Endodermal cell (in vitro differentiated cells): ENCODE data around the gene STRADB. TPM values are rescaled to one million over a fixed set of nuclear protein-coding genes. Genes with fewer than 3 reads are reported as not detected.
A peak's percentile ranks its signal among the peaks of the same experiment; 100 is the strongest.

Experiments used
- DNase-seq: peaks from one replicate; pipeline ENCODE4 v3.0.0-alpha.2; 2017
- H3K27ac ChIP-seq: 2 replicates; pipeline ENCODE4 v1.5.1; 2013; ENCODE audit warnings: mild to moderate bottlenecking, low read depth, low read length, moderate library complexity
- H3K27me3 ChIP-seq: 2 replicates; pipeline ENCODE4 v1.6.1; 2013; ENCODE audit warnings: mild to moderate bottlenecking, low read length, moderate library complexity; ENCODE audit not compliant: insufficient read depth, control insufficient read depth, poor library complexity, severe bottlenecking
- H3K36me3 ChIP-seq: 2 replicates; pipeline ENCODE4 v1.7.0; 2013; ENCODE audit warnings: mild to moderate bottlenecking, low read length, moderate library complexity; ENCODE audit not compliant: control insufficient read depth, insufficient read depth
- H3K4me1 ChIP-seq: one replicate; pipeline ENCODE4 v1.7.0; 2013; ENCODE audit warnings: low read length; ENCODE audit not compliant: control insufficient read depth, insufficient read depth
- H3K4me3 ChIP-seq: 2 replicates; pipeline ENCODE4 v1.5.1; 2013; ENCODE audit warnings: mild to moderate bottlenecking, low read length, moderate library complexity
- H3K9ac ChIP-seq: 2 replicates; pipeline ENCODE4 v1.6.1; 2013; ENCODE audit warnings: mild to moderate bottlenecking, low read length, moderate library complexity; ENCODE audit not compliant: poor library complexity, severe bottlenecking; ENCODE audit errors: extremely low read depth
- H3K9me3 ChIP-seq: 2 replicates; pipeline ENCODE4 v1.6.1; 2013; ENCODE audit warnings: mild to moderate bottlenecking, low read length, moderate library complexity; ENCODE audit not compliant: control insufficient read depth
- H3K27ac Mint-ChIP-seq: 2 replicates; pipeline ENCODE4 v1.8.0; 2020; ENCODE audit warnings: mixed read lengths
- H3K27me3 Mint-ChIP-seq: 2 replicates; pipeline ENCODE4 v1.8.0; 2021; ENCODE audit warnings: mild to moderate bottlenecking, mixed read lengths; ENCODE audit not compliant: insufficient read depth
- H3K36me3 Mint-ChIP-seq: 2 replicates; pipeline ENCODE4 v1.8.0; 2020; ENCODE audit warnings: low read depth, mixed read lengths
- H3K4me1 Mint-ChIP-seq: 2 replicates; pipeline ENCODE4 v1.8.0; 2020; ENCODE audit warnings: mixed read lengths
- H3K4me3 Mint-ChIP-seq: 2 replicates; pipeline ENCODE4 v1.8.0; 2020; ENCODE audit warnings: mild to moderate bottlenecking, moderate library complexity, mixed read lengths
- H3K9me3 Mint-ChIP-seq: 2 replicates; pipeline ENCODE4 v1.8.0; 2020; ENCODE audit warnings: mild to moderate bottlenecking, mixed read lengths
- WGBS, 2 experiments: methylation state at CpG; one replicate each; pipeline versions ENCODE4 v1.1.5 to v1.1.7; 2013; ENCODE audit warnings: missing lambda C conversion rate in 2 of 2, mixed read lengths in 1 of 2; ENCODE audit not compliant: insufficient coverage in 1 of 2, insufficient read length in 1 of 2; 5-methylcytosine and 5-hydroxymethylcytosine counted together
- total RNA-seq, 2 donors: library from RNA; stranded (reverse); fragmentation: NEBNext Ultra II Directional in 1 of 2; extraction: Animal tissue kit (Norgen Biotek cat#: 25700) in 1 of 2; gene quantifications; 2 replicates in 1 of 2; 3 replicates in 1 of 2; pipeline ENCODE4 v1.2.1, GENCODE V29; 2021
- TF ChIP-seq, protein P1 (sequence below): fragments of 200-600 bp; sonication (generic); conservative IDR thresholded peaks from 2 replicates; pipeline ENCODE4 v1.5.0; 2021; ENCODE audit warnings: antibody characterized with exemption, mild to moderate bottlenecking

The STRADB gene
- total RNA-seq, 2 donors from 2014 or later: 39.7 to 50.1 TPM

DNA sequence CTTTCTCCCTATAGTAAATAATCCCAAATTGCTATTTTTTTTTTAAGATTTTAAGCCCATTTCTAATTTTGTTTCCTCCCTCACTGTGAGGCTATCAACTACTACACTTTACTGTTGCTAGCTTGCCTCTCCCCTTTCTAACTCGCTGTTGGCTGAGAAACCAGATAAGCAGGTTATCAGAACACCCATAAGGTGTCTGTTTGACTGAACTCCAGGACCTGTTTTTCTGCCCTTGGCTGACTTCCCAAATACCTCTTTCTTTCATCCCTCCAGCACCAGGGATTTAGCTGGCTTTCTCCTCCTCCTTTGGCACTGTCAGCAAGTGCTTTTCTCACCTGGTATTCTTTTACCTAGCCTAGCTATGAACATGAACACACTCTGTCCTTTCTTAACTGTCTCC is 11.4 kb upstream of the STRADB start:
- H3K27ac ChIP-seq: no peak overlapping the region
- 36 to 40% methylated on average over 1 of the region's 1 CpG for WGBS, 2 experiments
- H3K9ac ChIP-seq: no peak overlapping the region
- peak overlapping the region; percentile 13 for H3K27ac Mint-ChIP-seq
- H3K9me3 Mint-ChIP-seq: no peaks in the 10 kb centered on the region
- H3K4me1 ChIP-seq: peaks cover 3% of the 10 kb centered on the region
- H3K27me3 ChIP-seq: no peaks in the 10 kb centered on the region
- no peaks in the 10 kb centered on the region for H3K36me3 ChIP-seq
- H3K9me3 ChIP-seq: no peaks in the 10 kb centered on the region
- peak overlapping the region; percentile 12 for H3K4me3 ChIP-seq
- H3K36me3 Mint-ChIP-seq: no peaks in the 10 kb centered on the region
- H3K27me3 Mint-ChIP-seq: no peaks in the 10 kb centered on the region
- H3K4me1 Mint-ChIP-seq: peaks cover 16% of the 10 kb centered on the region
- peak overlapping the region; percentile 0 for H3K4me3 Mint-ChIP-seq
- peak; percentile 57 for DNase-seq
- TF ChIP-seq, protein P1, sequence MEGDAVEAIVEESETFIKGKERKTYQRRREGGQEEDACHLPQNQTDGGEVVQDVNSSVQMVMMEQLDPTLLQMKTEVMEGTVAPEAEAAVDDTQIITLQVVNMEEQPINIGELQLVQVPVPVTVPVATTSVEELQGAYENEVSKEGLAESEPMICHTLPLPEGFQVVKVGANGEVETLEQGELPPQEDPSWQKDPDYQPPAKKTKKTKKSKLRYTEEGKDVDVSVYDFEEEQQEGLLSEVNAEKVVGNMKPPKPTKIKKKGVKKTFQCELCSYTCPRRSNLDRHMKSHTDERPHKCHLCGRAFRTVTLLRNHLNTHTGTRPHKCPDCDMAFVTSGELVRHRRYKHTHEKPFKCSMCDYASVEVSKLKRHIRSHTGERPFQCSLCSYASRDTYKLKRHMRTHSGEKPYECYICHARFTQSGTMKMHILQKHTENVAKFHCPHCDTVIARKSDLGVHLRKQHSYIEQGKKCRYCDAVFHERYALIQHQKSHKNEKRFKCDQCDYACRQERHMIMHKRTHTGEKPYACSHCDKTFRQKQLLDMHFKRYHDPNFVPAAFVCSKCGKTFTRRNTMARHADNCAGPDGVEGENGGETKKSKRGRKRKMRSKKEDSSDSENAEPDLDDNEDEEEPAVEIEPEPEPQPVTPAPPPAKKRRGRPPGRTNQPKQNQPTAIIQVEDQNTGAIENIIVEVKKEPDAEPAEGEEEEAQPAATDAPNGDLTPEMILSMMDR: no peak

DNA sequence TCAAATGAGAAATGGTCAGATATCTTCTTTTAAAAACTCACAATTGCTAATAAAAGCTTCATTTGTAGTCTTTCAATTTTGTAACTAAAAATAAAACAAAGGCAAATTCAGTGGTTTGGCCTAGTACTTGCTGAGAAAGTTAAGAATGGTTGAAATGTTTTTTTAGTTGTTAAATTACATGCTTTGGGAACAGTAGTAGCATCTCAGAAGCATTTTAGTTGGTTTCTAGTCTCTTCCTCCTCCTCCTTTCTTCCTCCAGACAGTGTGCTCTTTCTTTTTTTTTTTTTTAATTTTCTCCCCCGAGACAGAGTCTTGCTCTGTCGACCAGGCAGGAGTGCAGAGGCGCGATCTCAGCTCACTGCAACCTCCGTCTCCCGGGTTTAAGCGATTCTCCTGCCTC is 10.1 kb upstream of the STRADB start:
- H3K4me3 ChIP-seq: no peak overlapping the region
- H3K9me3 ChIP-seq: no peaks in the 10 kb centered on the region
- no peaks in the 10 kb centered on the region for H3K9me3 Mint-ChIP-seq
- H3K27ac ChIP-seq: no peak overlapping the region
- no peak for DNase-seq
- no peak overlapping the region for H3K4me3 Mint-ChIP-seq
- no peaks in the 10 kb centered on the region for H3K36me3 ChIP-seq
- TF ChIP-seq, protein P1: no peak
- no peaks in the 10 kb centered on the region for H3K27me3 Mint-ChIP-seq
- no peaks in the 10 kb centered on the region for H3K36me3 Mint-ChIP-seq
- peaks cover 27% of the 10 kb centered on the region for H3K4me1 Mint-ChIP-seq
- no peak overlapping the region for H3K9ac ChIP-seq
- no peak overlapping the region for H3K27ac Mint-ChIP-seq
- H3K27me3 ChIP-seq: no peaks in the 10 kb centered on the region
- H3K4me1 ChIP-seq: peaks cover 4% of the 10 kb centered on the region
- 94% methylated on average over 7 of the region's 7 CpGs for WGBS, 2 experiments

DNA sequence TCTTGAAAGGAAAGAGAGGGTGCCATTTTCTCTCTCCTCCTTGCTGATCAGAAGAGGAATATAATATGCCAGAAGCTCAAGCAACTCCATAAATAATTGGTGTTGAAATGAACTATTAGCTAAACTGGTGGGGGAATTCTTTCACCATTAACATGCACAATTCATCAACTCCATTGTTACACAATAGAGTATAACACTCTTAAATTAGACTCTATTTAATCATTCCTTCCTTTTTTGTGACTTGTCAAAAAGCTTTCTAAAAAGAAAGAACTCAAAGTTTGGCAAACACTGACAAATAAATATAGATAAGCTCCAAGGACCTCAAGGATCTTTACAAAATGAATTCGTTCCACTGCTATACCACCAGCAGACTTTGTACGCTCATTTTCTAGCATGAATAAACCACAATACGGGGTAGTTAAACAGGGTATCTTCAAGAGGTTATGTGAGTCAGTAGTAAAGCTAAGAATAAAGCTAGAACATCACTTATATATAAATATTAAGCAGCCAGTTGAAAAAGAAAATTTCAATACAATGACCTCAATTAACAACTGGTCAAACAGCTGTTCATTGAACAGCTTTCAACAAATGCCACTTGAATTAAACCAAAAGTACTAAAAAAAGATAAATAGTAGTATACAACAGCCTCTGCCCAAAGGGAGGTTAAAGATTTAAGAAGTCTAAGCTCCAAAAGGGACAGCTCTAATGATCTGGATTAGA is 6.6 kb upstream of the STRADB start:
- 100% methylated on average over 3 of the region's 3 CpGs; no CpG with 5 or more reads in 1 of the 2 experiments for WGBS, 2 experiments

More for the DNA sequence above, 6.6 kb upstream of the STRADB start:
- Mint-ChIP-seq H3K36me3 (no peaks in the 10 kb centered on the region), H3K27me3 (no peaks in the 10 kb centered on the region), H3K9me3 (no peaks in the 10 kb centered on the region), H3K4me1 (peaks cover 46% of the 10 kb centered on the region), H3K4me3 (no peak overlapping the region), H3K27ac (no peak overlapping the region)
- no peaks in the 10 kb centered on the region for H3K36me3 ChIP-seq
- H3K4me3 ChIP-seq: no peak overlapping the region
- TF ChIP-seq, protein P1: no peak
- DNase-seq: no peak
- H3K9ac ChIP-seq: no peak overlapping the region
- no peaks in the 10 kb centered on the region for H3K27me3 ChIP-seq
- H3K4me1 ChIP-seq: peaks cover 9% of the 10 kb centered on the region
- H3K9me3 ChIP-seq: no peaks in the 10 kb centered on the region
- H3K27ac ChIP-seq: no peak overlapping the region
